Ovary (tissue), 3 donors: Measurements from ENCODE around the gene SCN9A.

ENCODE experiments used
- EP300 ChIP-seq: sonication (generic); formaldehyde crosslinking; IDR thresholded peaks from one replicate; pipeline ENCODE4 v1.6.1; 2017; ENCODE audit warnings: antibody characterized with exemption
- POLR2A ChIP-seq: fragments of 450-650 bp; IDR thresholded peaks from one replicate; pipeline ENCODE4 v1.6.1; 2017; ENCODE audit warnings: antibody characterized with exemption, mild to moderate bottlenecking, moderate library complexity
- TF ChIP-seq, protein P1 (sequence below), 3 donors: fragments of 450-650 bp in 2 of 3; fragments of 200-600 bp in 1 of 3; IDR thresholded peaks; one replicate each; pipeline versions ENCODE4 v1.5.1 to v1.8.0; 2016 to 2022; ENCODE audit warnings: antibody characterized with exemption in 3 of 3, mild to moderate bottlenecking in 1 of 3
- donor health status: DM: no; HTN: no; CAD: no.

- TF ChIP-seq POLR2A = no peak
- TF ChIP-seq, protein P1, sequence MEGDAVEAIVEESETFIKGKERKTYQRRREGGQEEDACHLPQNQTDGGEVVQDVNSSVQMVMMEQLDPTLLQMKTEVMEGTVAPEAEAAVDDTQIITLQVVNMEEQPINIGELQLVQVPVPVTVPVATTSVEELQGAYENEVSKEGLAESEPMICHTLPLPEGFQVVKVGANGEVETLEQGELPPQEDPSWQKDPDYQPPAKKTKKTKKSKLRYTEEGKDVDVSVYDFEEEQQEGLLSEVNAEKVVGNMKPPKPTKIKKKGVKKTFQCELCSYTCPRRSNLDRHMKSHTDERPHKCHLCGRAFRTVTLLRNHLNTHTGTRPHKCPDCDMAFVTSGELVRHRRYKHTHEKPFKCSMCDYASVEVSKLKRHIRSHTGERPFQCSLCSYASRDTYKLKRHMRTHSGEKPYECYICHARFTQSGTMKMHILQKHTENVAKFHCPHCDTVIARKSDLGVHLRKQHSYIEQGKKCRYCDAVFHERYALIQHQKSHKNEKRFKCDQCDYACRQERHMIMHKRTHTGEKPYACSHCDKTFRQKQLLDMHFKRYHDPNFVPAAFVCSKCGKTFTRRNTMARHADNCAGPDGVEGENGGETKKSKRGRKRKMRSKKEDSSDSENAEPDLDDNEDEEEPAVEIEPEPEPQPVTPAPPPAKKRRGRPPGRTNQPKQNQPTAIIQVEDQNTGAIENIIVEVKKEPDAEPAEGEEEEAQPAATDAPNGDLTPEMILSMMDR (IDR thresholded peaks at IDR 0.05) = no peak
- TF ChIP-seq EP300 = no peak
Measured at GRCh38 chr2:166230724-166231070, 145.0 kb downstream of the SCN9A start.
